ENCODE data around the gene BCAN. TPM values are rescaled to one million over a fixed set of nuclear protein-coding genes. Genes with fewer than 3 reads are reported as not detected.

Gene BCAN
- total and polyA plus RNA-seq, 2 experiments from 2014 or later = 2.3 to 5.5 TPM

DNA sequence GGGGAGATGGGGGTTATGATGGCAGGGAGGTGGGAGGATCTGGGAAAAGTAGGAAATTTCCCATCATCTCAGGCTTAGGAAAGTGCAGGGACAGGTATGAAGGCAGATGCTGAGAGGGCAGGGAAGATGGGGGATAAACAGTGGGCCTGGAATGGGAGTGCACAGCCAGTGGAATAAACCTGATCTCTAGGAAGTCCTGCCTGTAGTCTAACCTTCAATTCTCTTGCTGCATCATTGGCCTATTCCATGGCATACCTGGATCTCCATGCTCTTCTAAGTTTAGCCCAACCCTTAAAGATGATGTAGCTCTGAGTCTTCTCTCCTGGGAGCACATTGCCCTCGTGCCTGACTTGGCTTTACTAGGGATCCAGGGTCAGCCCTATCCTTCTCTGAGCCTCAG lies 2.7 kb downstream of the BCAN start:
- H3K36me3 Mint-ChIP-seq (ENCODE audit: low read depth) = no peaks in the 10 kb centered on the region; the same call in 2 of the 3 replicates
- H3K27me3 Mint-ChIP-seq (ENCODE audit: insufficient read depth, low read depth, poor library complexity) = peaks cover 61% of the 10 kb centered on the region
- TF ChIP-seq EZH2 (IDR thresholded peaks at IDR 0.05; ENCODE audit: low read depth, unreplicated experiment) = no peak
- DNase-seq (ENCODE audit: low spot score) = no peak
- Histone ChIP-seq H3F3A (replicated peaks; ENCODE audit: low read depth) (peaks cover 12% of the 10 kb centered on the region; the same call in 1 of the 2 replicates), H3K4me1 (ENCODE audit: insufficient read depth) (peaks cover 13% of the 10 kb centered on the region), H3K27me3 (ENCODE audit: insufficient read depth) (peaks cover 100% of the 10 kb centered on the region), H4K20me1 (replicated peaks; ENCODE audit: insufficient read depth) (peaks cover 3% of the 10 kb centered on the region; the same call in 1 of the 2 replicates), H3K27ac (ENCODE audit: low read depth) (no peak overlapping the region), H3K4me2 (no peak overlapping the region), H3K36me3 (ENCODE audit: insufficient read depth) (no peaks in the 10 kb centered on the region), H2AFZ (no peak overlapping the region), H3K9me2 (ENCODE audit: insufficient read depth) (no peaks in the 10 kb centered on the region), H3K4me3 (no peak overlapping the region), H3K79me2 (replicated peaks; ENCODE audit: insufficient read depth) (no peaks in the 10 kb centered on the region)
- H3K9me3 Mint-ChIP-seq = no peaks in the 10 kb centered on the region
- no peak overlapping the region for H3K27ac Mint-ChIP-seq
- H3K4me3 Mint-ChIP-seq = no peak overlapping the region; the same call in 2 of the 3 replicates
- no peak for ATAC-seq
- H3K4me1 Mint-ChIP-seq = peaks cover 32% of the 10 kb centered on the region

DNA sequence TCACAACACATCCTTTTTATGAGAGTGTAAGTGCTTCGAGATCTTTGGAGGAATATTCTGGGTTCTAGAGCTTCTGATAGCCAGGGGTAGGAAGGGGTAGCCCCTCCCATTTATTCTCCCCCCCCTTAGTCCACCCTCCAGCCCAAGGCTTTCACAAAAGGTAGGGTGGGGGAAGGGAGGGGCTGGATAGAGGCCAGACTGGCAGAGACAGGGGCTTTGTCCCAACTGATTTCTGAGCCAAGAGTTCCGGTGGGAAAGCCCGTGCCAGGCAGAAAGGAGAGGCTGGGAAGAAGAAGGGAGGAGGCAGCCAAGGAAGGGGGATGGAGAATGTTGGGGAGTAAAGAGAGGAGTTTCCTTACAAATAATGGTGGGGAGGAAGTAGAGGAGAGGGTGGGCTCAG lies 3.1 kb downstream of the BCAN start:
- H3K4me1 Mint-ChIP-seq = peaks cover 29% of the 10 kb centered on the region
- peaks cover 13% of the 10 kb centered on the region for H3K4me1 ChIP-seq (ENCODE audit: insufficient read depth)
- no peaks in the 10 kb centered on the region for H3K9me3 Mint-ChIP-seq
- H2AFZ ChIP-seq = no peak overlapping the region
- peaks cover 100% of the 10 kb centered on the region for H3K27me3 ChIP-seq (ENCODE audit: insufficient read depth)
- no peak overlapping the region for H3K27ac Mint-ChIP-seq
- peaks cover 3% of the 10 kb centered on the region; the same call in 1 of the 2 replicates for H4K20me1 ChIP-seq (replicated peaks; ENCODE audit: insufficient read depth)
- no peaks in the 10 kb centered on the region; the same call in 2 of the 3 replicates for H3K36me3 Mint-ChIP-seq (ENCODE audit: low read depth)
- peaks cover 58% of the 10 kb centered on the region for H3K27me3 Mint-ChIP-seq (ENCODE audit: insufficient read depth, low read depth, poor library complexity)
- peaks cover 12% of the 10 kb centered on the region; the same call in 1 of the 2 replicates for H3F3A ChIP-seq (replicated peaks; ENCODE audit: low read depth)
- no peaks in the 10 kb centered on the region for H3K79me2 ChIP-seq (replicated peaks; ENCODE audit: insufficient read depth)
- DNase-seq (ENCODE audit: low spot score) = no peak
- H3K36me3 ChIP-seq (ENCODE audit: insufficient read depth) = no peaks in the 10 kb centered on the region
- H3K4me3 ChIP-seq = no peak overlapping the region
- no peak overlapping the region for H3K4me2 ChIP-seq
- no peak overlapping the region; the same call in 2 of the 3 replicates for H3K4me3 Mint-ChIP-seq
- no peak for ATAC-seq
- no peaks in the 10 kb centered on the region for H3K9me2 ChIP-seq (ENCODE audit: insufficient read depth)
- no peak overlapping the region for H3K27ac ChIP-seq (ENCODE audit: low read depth)
- TF ChIP-seq STAT1 (IDR thresholded peaks at IDR 0.05; ENCODE audit: unreplicated experiment) (no peak), NANOG (IDR thresholded peaks at IDR 0.05; ENCODE audit: borderline replicate concordance) (no peak), EZH2 (IDR thresholded peaks at IDR 0.05; ENCODE audit: low read depth, unreplicated experiment) (no peak), EZH2phosphoT487 (IDR thresholded peaks at IDR 0.05; ENCODE audit: unreplicated experiment) (no peak), POLR2AphosphoS5 (IDR thresholded peaks at IDR 0.05; ENCODE audit: low read depth) (no peak), ZNF114 (CRISPR knock-in tag; IDR thresholded peaks at IDR 0.05) (no peak)
- TF ChIP-seq, protein P1, sequence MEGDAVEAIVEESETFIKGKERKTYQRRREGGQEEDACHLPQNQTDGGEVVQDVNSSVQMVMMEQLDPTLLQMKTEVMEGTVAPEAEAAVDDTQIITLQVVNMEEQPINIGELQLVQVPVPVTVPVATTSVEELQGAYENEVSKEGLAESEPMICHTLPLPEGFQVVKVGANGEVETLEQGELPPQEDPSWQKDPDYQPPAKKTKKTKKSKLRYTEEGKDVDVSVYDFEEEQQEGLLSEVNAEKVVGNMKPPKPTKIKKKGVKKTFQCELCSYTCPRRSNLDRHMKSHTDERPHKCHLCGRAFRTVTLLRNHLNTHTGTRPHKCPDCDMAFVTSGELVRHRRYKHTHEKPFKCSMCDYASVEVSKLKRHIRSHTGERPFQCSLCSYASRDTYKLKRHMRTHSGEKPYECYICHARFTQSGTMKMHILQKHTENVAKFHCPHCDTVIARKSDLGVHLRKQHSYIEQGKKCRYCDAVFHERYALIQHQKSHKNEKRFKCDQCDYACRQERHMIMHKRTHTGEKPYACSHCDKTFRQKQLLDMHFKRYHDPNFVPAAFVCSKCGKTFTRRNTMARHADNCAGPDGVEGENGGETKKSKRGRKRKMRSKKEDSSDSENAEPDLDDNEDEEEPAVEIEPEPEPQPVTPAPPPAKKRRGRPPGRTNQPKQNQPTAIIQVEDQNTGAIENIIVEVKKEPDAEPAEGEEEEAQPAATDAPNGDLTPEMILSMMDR (conservative IDR thresholded peaks at IDR 0.05; ENCODE audit: low read depth in 2 of 2) = no peak
- TF ChIP-seq, protein P2, sequence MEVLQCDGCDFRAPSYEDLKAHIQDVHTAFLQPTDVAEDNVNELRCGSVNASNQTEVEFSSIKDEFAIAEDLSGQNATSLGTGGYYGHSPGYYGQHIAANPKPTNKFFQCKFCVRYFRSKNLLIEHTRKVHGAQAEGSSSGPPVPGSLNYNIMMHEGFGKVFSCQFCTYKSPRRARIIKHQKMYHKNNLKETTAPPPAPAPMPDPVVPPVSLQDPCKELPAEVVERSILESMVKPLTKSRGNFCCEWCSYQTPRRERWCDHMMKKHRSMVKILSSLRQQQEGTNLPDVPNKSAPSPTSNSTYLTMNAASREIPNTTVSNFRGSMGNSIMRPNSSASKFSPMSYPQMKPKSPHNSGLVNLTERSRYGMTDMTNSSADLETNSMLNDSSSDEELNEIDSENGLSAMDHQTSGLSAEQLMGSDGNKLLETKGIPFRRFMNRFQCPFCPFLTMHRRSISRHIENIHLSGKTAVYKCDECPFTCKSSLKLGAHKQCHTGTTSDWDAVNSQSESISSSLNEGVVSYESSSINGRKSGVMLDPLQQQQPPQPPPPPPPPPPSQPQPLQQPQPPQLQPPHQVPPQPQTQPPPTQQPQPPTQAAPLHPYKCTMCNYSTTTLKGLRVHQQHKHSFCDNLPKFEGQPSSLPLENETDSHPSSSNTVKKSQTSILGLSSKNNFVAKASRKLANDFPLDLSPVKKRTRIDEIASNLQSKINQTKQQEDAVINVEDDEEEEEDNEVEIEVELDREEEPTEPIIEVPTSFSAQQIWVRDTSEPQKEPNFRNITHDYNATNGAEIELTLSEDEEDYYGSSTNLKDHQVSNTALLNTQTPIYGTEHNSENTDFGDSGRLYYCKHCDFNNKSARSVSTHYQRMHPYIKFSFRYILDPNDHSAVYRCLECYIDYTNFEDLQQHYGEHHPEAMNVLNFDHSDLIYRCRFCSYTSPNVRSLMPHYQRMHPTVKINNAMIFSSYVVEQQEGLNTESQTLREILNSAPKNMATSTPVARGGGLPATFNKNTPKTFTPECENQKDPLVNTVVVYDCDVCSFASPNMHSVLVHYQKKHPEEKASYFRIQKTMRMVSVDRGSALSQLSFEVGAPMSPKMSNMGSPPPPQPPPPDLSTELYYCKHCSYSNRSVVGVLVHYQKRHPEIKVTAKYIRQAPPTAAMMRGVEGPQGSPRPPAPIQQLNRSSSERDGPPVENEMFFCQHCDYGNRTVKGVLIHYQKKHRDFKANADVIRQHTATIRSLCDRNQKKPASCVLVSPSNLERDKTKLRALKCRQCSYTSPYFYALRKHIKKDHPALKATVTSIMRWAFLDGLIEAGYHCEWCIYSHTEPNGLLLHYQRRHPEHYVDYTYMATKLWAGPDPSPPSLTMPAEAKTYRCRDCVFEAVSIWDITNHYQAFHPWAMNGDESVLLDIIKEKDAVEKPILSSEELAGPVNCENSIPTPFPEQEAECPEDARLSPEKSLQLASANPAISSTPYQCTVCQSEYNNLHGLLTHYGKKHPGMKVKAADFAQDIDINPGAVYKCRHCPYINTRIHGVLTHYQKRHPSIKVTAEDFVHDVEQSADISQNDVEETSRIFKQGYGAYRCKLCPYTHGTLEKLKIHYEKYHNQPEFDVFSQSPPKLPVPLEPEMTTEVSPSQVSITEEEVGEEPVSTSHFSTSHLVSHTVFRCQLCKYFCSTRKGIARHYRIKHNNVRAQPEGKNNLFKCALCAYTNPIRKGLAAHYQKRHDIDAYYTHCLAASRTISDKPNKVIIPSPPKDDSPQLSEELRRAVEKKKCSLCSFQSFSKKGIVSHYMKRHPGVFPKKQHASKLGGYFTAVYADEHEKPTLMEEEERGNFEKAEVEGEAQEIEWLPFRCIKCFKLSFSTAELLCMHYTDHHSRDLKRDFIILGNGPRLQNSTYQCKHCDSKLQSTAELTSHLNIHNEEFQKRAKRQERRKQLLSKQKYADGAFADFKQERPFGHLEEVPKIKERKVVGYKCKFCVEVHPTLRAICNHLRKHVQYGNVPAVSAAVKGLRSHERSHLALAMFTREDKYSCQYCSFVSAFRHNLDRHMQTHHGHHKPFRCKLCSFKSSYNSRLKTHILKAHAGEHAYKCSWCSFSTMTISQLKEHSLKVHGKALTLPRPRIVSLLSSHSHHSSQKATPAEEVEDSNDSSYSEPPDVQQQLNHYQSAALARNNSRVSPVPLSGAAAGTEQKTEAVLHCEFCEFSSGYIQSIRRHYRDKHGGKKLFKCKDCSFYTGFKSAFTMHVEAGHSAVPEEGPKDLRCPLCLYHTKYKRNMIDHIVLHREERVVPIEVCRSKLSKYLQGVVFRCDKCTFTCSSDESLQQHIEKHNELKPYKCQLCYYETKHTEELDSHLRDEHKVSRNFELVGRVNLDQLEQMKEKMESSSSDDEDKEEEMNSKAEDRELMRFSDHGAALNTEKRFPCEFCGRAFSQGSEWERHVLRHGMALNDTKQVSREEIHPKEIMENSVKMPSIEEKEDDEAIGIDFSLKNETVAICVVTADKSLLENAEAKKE (CRISPR knock-in tag; IDR thresholded peaks at IDR 0.05) = no peak
- TF ChIP-seq, protein P3, sequence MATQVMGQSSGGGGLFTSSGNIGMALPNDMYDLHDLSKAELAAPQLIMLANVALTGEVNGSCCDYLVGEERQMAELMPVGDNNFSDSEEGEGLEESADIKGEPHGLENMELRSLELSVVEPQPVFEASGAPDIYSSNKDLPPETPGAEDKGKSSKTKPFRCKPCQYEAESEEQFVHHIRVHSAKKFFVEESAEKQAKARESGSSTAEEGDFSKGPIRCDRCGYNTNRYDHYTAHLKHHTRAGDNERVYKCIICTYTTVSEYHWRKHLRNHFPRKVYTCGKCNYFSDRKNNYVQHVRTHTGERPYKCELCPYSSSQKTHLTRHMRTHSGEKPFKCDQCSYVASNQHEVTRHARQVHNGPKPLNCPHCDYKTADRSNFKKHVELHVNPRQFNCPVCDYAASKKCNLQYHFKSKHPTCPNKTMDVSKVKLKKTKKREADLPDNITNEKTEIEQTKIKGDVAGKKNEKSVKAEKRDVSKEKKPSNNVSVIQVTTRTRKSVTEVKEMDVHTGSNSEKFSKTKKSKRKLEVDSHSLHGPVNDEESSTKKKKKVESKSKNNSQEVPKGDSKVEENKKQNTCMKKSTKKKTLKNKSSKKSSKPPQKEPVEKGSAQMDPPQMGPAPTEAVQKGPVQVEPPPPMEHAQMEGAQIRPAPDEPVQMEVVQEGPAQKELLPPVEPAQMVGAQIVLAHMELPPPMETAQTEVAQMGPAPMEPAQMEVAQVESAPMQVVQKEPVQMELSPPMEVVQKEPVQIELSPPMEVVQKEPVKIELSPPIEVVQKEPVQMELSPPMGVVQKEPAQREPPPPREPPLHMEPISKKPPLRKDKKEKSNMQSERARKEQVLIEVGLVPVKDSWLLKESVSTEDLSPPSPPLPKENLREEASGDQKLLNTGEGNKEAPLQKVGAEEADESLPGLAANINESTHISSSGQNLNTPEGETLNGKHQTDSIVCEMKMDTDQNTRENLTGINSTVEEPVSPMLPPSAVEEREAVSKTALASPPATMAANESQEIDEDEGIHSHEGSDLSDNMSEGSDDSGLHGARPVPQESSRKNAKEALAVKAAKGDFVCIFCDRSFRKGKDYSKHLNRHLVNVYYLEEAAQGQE (IDR thresholded peaks at IDR 0.05; ENCODE audit: unreplicated experiment) = no peak

Data from GM23338 (cell line).